IMR-90 (cell line): Measurements from ENCODE around the gene RFX4. TPM values are rescaled to one million over a fixed set of nuclear protein-coding genes. Genes with fewer than 3 reads are reported as not detected.

ENCODE experiments used
- ATAC-seq: fragments of 200-7000 bp; cut with Tn5 transposase; 2 replicates; pipeline ENCODE4 v1.9.1; 2020; ENCODE audit warnings: low read depth, mild to moderate bottlenecking, moderate library complexity
- BruUV-seq: library from RNA; stranded (reverse); fragments of 400-500 nt; replicated peaks from 2 replicates; lab custom pipeline; 2021; lab: Mats Ljungman, UMichigan
- CTCF ChIA-PET: fragments of 300-600 bp; formaldehyde crosslinking; extraction: SDS; loops from one replicate; lab custom pipeline; 2021; ENCODE audit warnings: antibody characterized with exemption; lab: Yijun Ruan, JAX
- POLR2A ChIA-PET: fragments of 300-600 bp; sonication (Branson Sonifier 250); formaldehyde crosslinking; loops from one replicate; lab custom pipeline; 2022; ENCODE audit warnings: antibody characterized with exemption; ENCODE audit not compliant: unreplicated experiment; lab: Charles Lee
- DNase-seq: peaks from one replicate; pipeline ENCODE4 v3.0.0; 2013
- H2AFZ ChIP-seq: replicated peaks from 2 replicates; pipeline ENCODE3; 2013; ENCODE audit warnings: low read length, mild to moderate bottlenecking; ENCODE audit not compliant: poor library complexity
- H2AK5ac ChIP-seq: 2 replicates; pipeline ENCODE4 v1.6.1; 2013; ENCODE audit warnings: low read depth, low read length, inconsistent platforms
- H2AK9ac ChIP-seq: replicated peaks from 2 replicates; pipeline ENCODE3; 2013; ENCODE audit warnings: mild to moderate bottlenecking, low read depth, low read length, moderate library complexity; ENCODE audit not compliant: poor library complexity
- H2BK120ac ChIP-seq: 2 replicates; pipeline ENCODE4 v1.6.1; 2013; ENCODE audit warnings: low read depth, low read length, inconsistent platforms
- H2BK15ac ChIP-seq: 3 replicates; pipeline ENCODE4 v1.6.1; 2013; ENCODE audit warnings: low read depth, low read length, inconsistent platforms
- H2BK20ac ChIP-seq: 2 replicates; pipeline ENCODE4 v1.6.1; 2013; ENCODE audit warnings: low read depth, mild to moderate bottlenecking, inconsistent platforms, low read length, moderate library complexity
- H2BK5ac ChIP-seq: 2 replicates; pipeline ENCODE4 v1.6.1; 2013; ENCODE audit warnings: mild to moderate bottlenecking, low read depth, low read length, inconsistent platforms; ENCODE audit not compliant: poor library complexity, severe bottlenecking
- H3K14ac ChIP-seq: replicated peaks from 2 replicates; pipeline ENCODE4 v1.6.1; 2013; ENCODE audit warnings: low read depth, low read length, inconsistent platforms
- H3K18ac ChIP-seq: 2 replicates; pipeline ENCODE4 v1.6.1; 2013; ENCODE audit warnings: low read depth, low read length, control low read depth
- H3K23ac ChIP-seq: 2 replicates; pipeline ENCODE4 v1.6.1; 2013; ENCODE audit warnings: low read depth, low read length, inconsistent platforms
- H3K27ac ChIP-seq: 2 replicates; pipeline ENCODE4 v1.5.1; 2013; ENCODE audit warnings: mild to moderate bottlenecking, control low read depth, low read length; ENCODE audit not compliant: insufficient read depth
- H3K27me3 ChIP-seq: 2 replicates; pipeline ENCODE4 v1.6.1; 2013; ENCODE audit warnings: low read length; ENCODE audit not compliant: control insufficient read depth, insufficient read depth
- H3K36me3 ChIP-seq: 2 replicates; pipeline ENCODE4 v1.6.1; 2013; ENCODE audit warnings: low read length, mixed read lengths; ENCODE audit not compliant: control insufficient read depth, insufficient read depth
- H3K4ac ChIP-seq: 2 replicates; pipeline ENCODE4 v1.6.1; 2013; ENCODE audit warnings: low read depth, low read length, inconsistent platforms
- H3K4me1 ChIP-seq: 2 replicates; pipeline ENCODE4 v1.6.1; 2013; ENCODE audit warnings: low read length, mixed read lengths; ENCODE audit not compliant: control insufficient read depth, insufficient read depth
- H3K4me2 ChIP-seq: 2 replicates; pipeline ENCODE4 v1.6.1; 2013; ENCODE audit warnings: low read depth, mild to moderate bottlenecking, control low read depth, low read length, moderate library complexity
- H3K4me3 ChIP-seq: 2 replicates; pipeline ENCODE4 v1.5.1; 2013; ENCODE audit warnings: low read depth, mild to moderate bottlenecking, control low read depth, low read length, moderate library complexity; ENCODE audit not compliant: insufficient read depth
- H3K56ac ChIP-seq: 2 replicates; pipeline ENCODE4 v1.6.1; 2013; ENCODE audit warnings: low read length, inconsistent platforms; ENCODE audit not compliant: insufficient read depth; ENCODE audit errors: extremely low read depth
- H3K79me1 ChIP-seq, 2 experiments: 2 replicates each; pipeline ENCODE4 v1.6.1; 2013; ENCODE audit warnings: low read length in 2 of 2, inconsistent platforms in 1 of 2, low read depth in 1 of 2
- H3K9ac ChIP-seq: 2 replicates; pipeline ENCODE4 v1.6.1; 2013; ENCODE audit warnings: low read depth, low read length, control low read depth
- H3K9me1 ChIP-seq: 2 replicates; pipeline ENCODE4 v1.6.1; 2013; ENCODE audit warnings: low read length, inconsistent platforms; ENCODE audit not compliant: insufficient read depth
- H3K9me3 ChIP-seq: 2 replicates; pipeline ENCODE4 v1.6.1; 2013; ENCODE audit warnings: low read length; ENCODE audit not compliant: control insufficient read depth, insufficient read depth
- H4K20me1 ChIP-seq: 2 replicates; pipeline ENCODE4 v1.6.1; 2013; ENCODE audit warnings: low read length, inconsistent platforms; ENCODE audit not compliant: insufficient read depth
- H4K5ac ChIP-seq: 2 replicates; pipeline ENCODE4 v1.6.1; 2013; ENCODE audit warnings: mild to moderate bottlenecking, low read depth, low read length, control low read depth
- H4K8ac ChIP-seq, 2 experiments: 2 replicates each; pipeline ENCODE4 v1.6.1; 2013; ENCODE audit warnings: low read depth in 2 of 2, low read length in 2 of 2, control low read depth in 1 of 2, inconsistent platforms in 1 of 2
- H4K91ac ChIP-seq: 2 replicates; pipeline ENCODE4 v1.6.1; 2013; ENCODE audit warnings: low read depth, low read length, inconsistent platforms; ENCODE audit not compliant: insufficient read depth
- CEBPB ChIP-seq: IDR thresholded peaks from 2 replicates; pipeline ENCODE4 v1.6.1; 2012; ENCODE audit warnings: low read depth, low read length, improper control_type of control experiment
- MXI1 ChIP-seq: IDR thresholded peaks from 2 replicates; pipeline ENCODE4 v1.6.1; 2012; ENCODE audit warnings: low read depth, mild to moderate bottlenecking, low read length, moderate library complexity, borderline replicate concordance
- RFX5 ChIP-seq: IDR thresholded peaks from 2 replicates; pipeline ENCODE4 v1.8.0; 2012; ENCODE audit warnings: low read depth, mild to moderate bottlenecking, low read length, moderate library complexity
- WGBS, 2 experiments: methylation state at CpG; one replicate each; pipeline versions ENCODE4 v1.1.5 to v1.1.7; 2013; ENCODE audit warnings: missing lambda C conversion rate in 2 of 2; ENCODE audit not compliant: insufficient read length in 1 of 2; ENCODE audit errors: extremely low coverage in 2 of 2; 5-methylcytosine and 5-hydroxymethylcytosine counted together
- dilution Hi-C: fragments of 300-500 bp; cut with HindIII; formaldehyde crosslinking; loops from one replicate; pipeline ENCODE4 v1.14.3; 2018; ENCODE audit warnings: low sequenced_read_pairs; ENCODE audit not compliant: unreplicated experiment
- in situ Hi-C: fragments of 300-500 bp; cut with MboI; formaldehyde crosslinking; loops from 3 replicates; pipeline ENCODE4 v1.14.3; 2019; ENCODE audit warnings: low sequenced_read_pairs, inconsistent platforms, mixed read lengths
- intact Hi-C: fragments of 100-400 bp; cut with micrococcal nuclease; formaldehyde crosslinking; loops from 2 replicates; pipeline ENCODE4 v1.10.0; 2022
- polyA plus RNA-seq, 3 experiments: library from polyadenylated mRNA; depleted of rRNA; stranded (reverse); fragments of >200 nt; gene quantifications; 2 replicates each; pipeline ENCODE4 v1.2.3, GENCODE V29; 2012; ENCODE audit warnings: low replicate concordance in 1 of 3
- total RNA-seq: library from RNA; depleted of rRNA; stranded (reverse); fragments of >200 nt; gene quantifications from 2 replicates; pipeline ENCODE4 v1.2.3, GENCODE V29; 2012

RFX4 gene
- total and polyA plus RNA-seq, 2 of the 4 experiments (the other 2 are of a cell fraction), result not detected

GRCh38 chr12:106744600-106744999 is 161.8 kb downstream of the RFX4 start:
- no peak overlapping the region for H2BK15ac ChIP-seq
- no peaks in the 10 kb centered on the region for H3K79me1 ChIP-seq
- no peak overlapping the region for H3K4me2 ChIP-seq
- no peak for DNase-seq
- H3K4ac ChIP-seq, result no peak overlapping the region
- H3K4me3 ChIP-seq, result no peak overlapping the region
- ATAC-seq, result no peak
- no peak overlapping the region for H3K27ac ChIP-seq
- no peaks in the 10 kb centered on the region for H3K9me1 ChIP-seq
- no peak overlapping the region for H3K18ac ChIP-seq
- dilution Hi-C loops, result no loop called here
- ChIA-PET POLR2A (no interaction called here), CTCF (no interaction called here)
- H3K23ac ChIP-seq, result no peak overlapping the region
- H2AK9ac ChIP-seq, result no peak overlapping the region
- in situ Hi-C loops, result no loop called here
- no peak overlapping the region for H2BK20ac ChIP-seq
- BruUV-seq, result no TSS peak
- H3K36me3 ChIP-seq, result no peaks in the 10 kb centered on the region
- H3K4me1 ChIP-seq, result no peaks in the 10 kb centered on the region
- no peaks in the 10 kb centered on the region for H3K9me3 ChIP-seq
- no peak overlapping the region for H2BK120ac ChIP-seq
- H4K8ac ChIP-seq, result no peak overlapping the region
- no peak overlapping the region for H2AK5ac ChIP-seq
- H3K9ac ChIP-seq, result no peak overlapping the region
- intact Hi-C loops, result no loop called here
- H2AFZ ChIP-seq, result no peak overlapping the region
- TF ChIP-seq CEBPB (peak; percentile 33; the same call in 1 of the 2 replicates), MXI1 (no peak), RFX5 (no peak)
- no CpG with 5 or more reads among the region's 6 CpGs for WGBS, 2 experiments
- peaks cover 14% of the 10 kb centered on the region for H3K27me3 ChIP-seq
- no peak overlapping the region for H4K5ac ChIP-seq
- no peak overlapping the region for H2BK5ac ChIP-seq
- H3K14ac ChIP-seq, result no peak overlapping the region
- no peak overlapping the region for H3K56ac ChIP-seq
- H4K20me1 ChIP-seq, result no peaks in the 10 kb centered on the region
- no peak overlapping the region for H4K91ac ChIP-seq
